ENCODE measurements around the gene ANKRD13A.

GRCh38 chr12:109963330-109963729, 35.9 kb upstream of the ANKRD13A start:
- TF ChIP-seq CTCF (IDR thresholded peaks at IDR 0.05) (no peak), POLR2A (IDR thresholded peaks at IDR 0.05) (no peak)
